Left ventricle myocardium inferior (tissue), 1 donor: Measurements from ENCODE around the gene CIDEB. TPM values are rescaled to one million over a fixed set of nuclear protein-coding genes. Genes with fewer than 3 reads are reported as not detected.

Experiments
- DNase-seq: peaks from one replicate; pipeline ENCODE4 v3.0.0-alpha.2; 2020
- H3K27ac ChIP-seq: fragments of 200-600 bp; replicated peaks from 2 replicates; pipeline ENCODE4 v1.8.0; 2021
- H3K27me3 ChIP-seq: fragments of 200-600 bp; 2 replicates; pipeline ENCODE4 v1.8.0; 2021; ENCODE audit warnings: low read depth
- H3K36me3 ChIP-seq: fragments of 200-600 bp; 2 replicates; pipeline ENCODE4 v1.8.0; 2021
- H3K4me1 ChIP-seq: fragments of 200-600 bp; 2 replicates; pipeline ENCODE4 v1.8.0; 2021
- H3K4me3 ChIP-seq: fragments of 200-600 bp; 2 replicates; pipeline ENCODE4 v1.8.0; 2021; ENCODE audit warnings: mild to moderate bottlenecking, moderate library complexity
- H3K9me3 ChIP-seq: fragments of 200-600 bp; replicated peaks from 2 replicates; pipeline ENCODE4 v1.8.0; 2021
- intact Hi-C: fragments of 100-400 bp; cut with micrococcal nuclease; formaldehyde crosslinking; loops from one replicate; pipeline ENCODE4 v1.11.0; 2022
- total RNA-seq: library from RNA; stranded (reverse); fragmentation: NEBNext Ultra II Directional; extraction: Animal tissue kit (Norgen Biotek cat#: 25700); gene quantifications from one replicate; pipeline ENCODE4 v1.2.1, GENCODE V29; 2021
- TF ChIP-seq, protein P1 (sequence below): fragments of 200-600 bp; IDR thresholded peaks from 2 replicates; pipeline ENCODE4 v1.8.0; 2021; ENCODE audit warnings: antibody characterized with exemption, mild to moderate bottlenecking, borderline replicate concordance
- donor health status: DM: no; HTN: yes; CAD: no; lungs with severe emphysema.

Gene CIDEB
- total RNA-seq, 1 donor from 2014 or later = 3.1 TPM

GRCh38 chr14:24322672-24323071, 14.9 kb upstream of the CIDEB start:
- H3K4me1 ChIP-seq = no peaks in the 10 kb centered on the region
- H3K27ac ChIP-seq = no peak overlapping the region
- H3K9me3 ChIP-seq = no peaks in the 10 kb centered on the region
- intact Hi-C loops = no loop called here
- TF ChIP-seq, protein P1, sequence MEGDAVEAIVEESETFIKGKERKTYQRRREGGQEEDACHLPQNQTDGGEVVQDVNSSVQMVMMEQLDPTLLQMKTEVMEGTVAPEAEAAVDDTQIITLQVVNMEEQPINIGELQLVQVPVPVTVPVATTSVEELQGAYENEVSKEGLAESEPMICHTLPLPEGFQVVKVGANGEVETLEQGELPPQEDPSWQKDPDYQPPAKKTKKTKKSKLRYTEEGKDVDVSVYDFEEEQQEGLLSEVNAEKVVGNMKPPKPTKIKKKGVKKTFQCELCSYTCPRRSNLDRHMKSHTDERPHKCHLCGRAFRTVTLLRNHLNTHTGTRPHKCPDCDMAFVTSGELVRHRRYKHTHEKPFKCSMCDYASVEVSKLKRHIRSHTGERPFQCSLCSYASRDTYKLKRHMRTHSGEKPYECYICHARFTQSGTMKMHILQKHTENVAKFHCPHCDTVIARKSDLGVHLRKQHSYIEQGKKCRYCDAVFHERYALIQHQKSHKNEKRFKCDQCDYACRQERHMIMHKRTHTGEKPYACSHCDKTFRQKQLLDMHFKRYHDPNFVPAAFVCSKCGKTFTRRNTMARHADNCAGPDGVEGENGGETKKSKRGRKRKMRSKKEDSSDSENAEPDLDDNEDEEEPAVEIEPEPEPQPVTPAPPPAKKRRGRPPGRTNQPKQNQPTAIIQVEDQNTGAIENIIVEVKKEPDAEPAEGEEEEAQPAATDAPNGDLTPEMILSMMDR = no peak
- H3K36me3 ChIP-seq = peaks cover 38% of the 10 kb centered on the region
- H3K4me3 ChIP-seq = no peak overlapping the region
- H3K27me3 ChIP-seq = peaks cover 26% of the 10 kb centered on the region
- DNase-seq = no peak

- peaks cover 38% of the 10 kb centered on the region for H3K27me3 ChIP-seq
- no peak overlapping the region for H3K27ac ChIP-seq
- H3K4me1 ChIP-seq = peaks cover 12% of the 10 kb centered on the region
- H3K36me3 ChIP-seq = peaks cover 38% of the 10 kb centered on the region
- intact Hi-C loops = no loop called here
- no peaks in the 10 kb centered on the region for H3K9me3 ChIP-seq
- TF ChIP-seq, protein P1 = no peak
- H3K4me3 ChIP-seq = no peak overlapping the region
- DNase-seq = no peak
These were observed 13.6 kb upstream of the CIDEB start for GRCh38 chr14:24321212-24321975.

DNA sequence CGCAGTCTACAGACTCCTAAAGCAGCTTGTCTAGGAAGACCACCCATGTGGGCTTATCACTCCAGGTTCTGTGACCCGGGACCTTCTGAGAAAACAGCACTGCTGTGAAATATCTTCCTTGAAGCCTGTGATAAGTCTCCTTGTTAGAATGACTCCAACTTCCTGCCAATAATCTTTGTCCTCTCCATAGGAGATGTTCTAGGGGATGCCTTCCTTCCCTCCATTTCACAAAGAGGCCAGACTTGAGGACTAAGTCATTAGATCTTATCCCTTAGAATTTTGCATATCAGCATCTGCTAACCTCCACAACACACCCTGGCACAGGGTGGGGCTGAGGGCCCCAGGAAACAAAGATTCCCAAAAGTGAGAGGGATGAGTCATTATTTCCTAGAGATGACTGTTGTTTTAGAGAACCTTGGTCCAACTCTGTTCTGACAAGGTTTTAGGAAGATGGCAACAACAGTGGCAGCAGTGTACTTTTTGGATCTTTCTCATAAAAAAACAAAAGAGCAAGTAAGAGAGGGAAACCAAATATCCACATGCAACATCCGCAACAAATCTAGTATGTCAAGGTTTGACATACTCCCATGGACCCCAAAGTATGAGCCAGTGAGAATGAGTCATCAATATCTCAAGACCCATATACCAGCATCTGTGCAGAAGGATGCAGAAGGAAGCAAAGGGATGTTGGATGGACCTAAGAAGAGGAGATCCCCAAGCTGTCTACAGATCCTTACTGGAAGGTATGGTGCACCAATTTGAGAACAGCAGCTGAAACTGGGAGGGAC, 9.6 kb upstream of the CIDEB start:
- Histone ChIP-seq H3K27ac (no peak overlapping the region), H3K27me3 (peaks cover 46% of the 10 kb centered on the region), H3K4me1 (peaks cover 52% of the 10 kb centered on the region), H3K36me3 (peaks cover 21% of the 10 kb centered on the region), H3K4me3 (no peak overlapping the region), H3K9me3 (no peaks in the 10 kb centered on the region)
- intact Hi-C loops = no loop called here
- no peak for DNase-seq
- TF ChIP-seq, protein P1 = no peak

- H3K4me1 ChIP-seq = peaks cover 60% of the 10 kb centered on the region
- DNase-seq = no peak
- H3K27ac ChIP-seq = peak overlapping the region; percentile 88
- H3K4me3 ChIP-seq = peak overlapping the region; percentile 41
- peaks cover 19% of the 10 kb centered on the region for H3K36me3 ChIP-seq
- H3K27me3 ChIP-seq = peaks cover 46% of the 10 kb centered on the region
- no peaks in the 10 kb centered on the region for H3K9me3 ChIP-seq
- TF ChIP-seq, protein P1 = no peak
- intact Hi-C loops = no loop called here
These were observed 8.8 kb upstream of the CIDEB start for GRCh38 chr14:24316597-24316950.

DNA sequence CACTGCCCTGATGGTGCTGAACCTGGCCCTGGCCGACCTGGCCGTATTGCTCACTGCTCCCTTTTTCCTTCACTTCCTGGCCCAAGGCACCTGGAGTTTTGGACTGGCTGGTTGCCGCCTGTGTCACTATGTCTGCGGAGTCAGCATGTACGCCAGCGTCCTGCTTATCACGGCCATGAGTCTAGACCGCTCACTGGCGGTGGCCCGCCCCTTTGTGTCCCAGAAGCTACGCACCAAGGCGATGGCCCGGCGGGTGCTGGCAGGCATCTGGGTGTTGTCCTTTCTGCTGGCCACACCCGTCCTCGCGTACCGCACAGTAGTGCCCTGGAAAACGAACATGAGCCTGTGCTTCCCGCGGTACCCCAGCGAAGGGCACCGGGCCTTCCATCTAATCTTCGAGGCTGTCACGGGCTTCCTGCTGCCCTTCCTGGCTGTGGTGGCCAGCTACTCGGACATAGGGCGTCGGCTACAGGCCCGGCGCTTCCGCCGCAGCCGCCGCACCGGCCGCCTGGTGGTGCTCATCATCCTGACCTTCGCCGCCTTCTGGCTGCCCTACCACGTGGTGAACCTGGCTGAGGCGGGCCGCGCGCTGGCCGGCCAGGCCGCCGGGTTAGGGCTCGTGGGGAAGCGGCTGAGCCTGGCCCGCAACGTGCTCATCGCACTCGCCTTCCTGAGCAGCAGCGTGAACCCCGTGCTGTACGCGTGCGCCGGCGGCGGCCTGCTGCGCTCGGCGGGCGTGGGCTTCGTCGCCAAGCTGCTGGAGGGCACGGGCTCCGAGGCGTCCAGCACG, 8.2 kb upstream of the CIDEB start:
- intact Hi-C loops = no loop called here
- TF ChIP-seq, protein P1 = peak; percentile 57
- DNase-seq = peak; percentile 55
- Histone ChIP-seq H3K27me3 (peaks cover 46% of the 10 kb centered on the region), H3K4me1 (peaks cover 66% of the 10 kb centered on the region), H3K36me3 (peaks cover 13% of the 10 kb centered on the region), H3K9me3 (no peaks in the 10 kb centered on the region), H3K27ac (peak overlapping the region; percentile 88), H3K4me3 (peak overlapping the region; percentile 41)
